Retinal pigment epithelial cell (primary cell): ENCODE measurements around the gene TMEM207.

ENCODE experiments used
- DNase-seq: peaks from one replicate; pipeline ENCODE4 v3.0.0-alpha.2; 2010; ENCODE audit warnings: low read depth
- H3K4me3 ChIP-seq: 2 replicates; pipeline ENCODE4 v1.5.1; 2011; ENCODE audit warnings: mild to moderate bottlenecking, low read length, control low read depth, moderate library complexity
- TF ChIP-seq, protein P1 (sequence below): conservative IDR thresholded peaks from 2 replicates; pipeline ENCODE4 v1.5.1; 2011; ENCODE audit warnings: low read depth, low read length, control low read depth, inconsistent platforms

TMEM207 gene

DNA sequence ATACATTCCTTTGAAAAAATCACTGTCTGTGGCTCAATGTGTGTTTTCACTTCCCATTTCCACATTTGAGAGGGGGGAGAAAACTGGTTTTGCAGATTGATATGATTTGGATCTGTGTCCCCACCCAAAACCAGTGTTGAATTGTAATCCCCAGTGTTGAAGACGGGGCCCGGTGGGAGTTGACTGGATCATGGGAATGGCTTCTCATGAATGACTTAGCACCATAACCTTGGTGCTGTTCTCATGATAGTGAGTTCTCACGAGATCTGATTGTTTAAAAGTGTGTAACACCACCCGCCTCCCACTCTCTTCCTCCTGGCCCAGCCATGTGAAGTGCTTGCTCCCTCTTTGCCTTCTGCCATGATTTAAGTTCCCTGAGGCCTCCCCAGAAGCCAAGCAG lies 16.1 kb downstream of the TMEM207 start:
- TF ChIP-seq, protein P1, sequence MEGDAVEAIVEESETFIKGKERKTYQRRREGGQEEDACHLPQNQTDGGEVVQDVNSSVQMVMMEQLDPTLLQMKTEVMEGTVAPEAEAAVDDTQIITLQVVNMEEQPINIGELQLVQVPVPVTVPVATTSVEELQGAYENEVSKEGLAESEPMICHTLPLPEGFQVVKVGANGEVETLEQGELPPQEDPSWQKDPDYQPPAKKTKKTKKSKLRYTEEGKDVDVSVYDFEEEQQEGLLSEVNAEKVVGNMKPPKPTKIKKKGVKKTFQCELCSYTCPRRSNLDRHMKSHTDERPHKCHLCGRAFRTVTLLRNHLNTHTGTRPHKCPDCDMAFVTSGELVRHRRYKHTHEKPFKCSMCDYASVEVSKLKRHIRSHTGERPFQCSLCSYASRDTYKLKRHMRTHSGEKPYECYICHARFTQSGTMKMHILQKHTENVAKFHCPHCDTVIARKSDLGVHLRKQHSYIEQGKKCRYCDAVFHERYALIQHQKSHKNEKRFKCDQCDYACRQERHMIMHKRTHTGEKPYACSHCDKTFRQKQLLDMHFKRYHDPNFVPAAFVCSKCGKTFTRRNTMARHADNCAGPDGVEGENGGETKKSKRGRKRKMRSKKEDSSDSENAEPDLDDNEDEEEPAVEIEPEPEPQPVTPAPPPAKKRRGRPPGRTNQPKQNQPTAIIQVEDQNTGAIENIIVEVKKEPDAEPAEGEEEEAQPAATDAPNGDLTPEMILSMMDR, result no peak
- DNase-seq, result no peak

GRCh38 chr3:190432216-190432615 lies 17.5 kb downstream of the TMEM207 start:
- TF ChIP-seq, protein P1, result no peak
- no peak overlapping the region for H3K4me3 ChIP-seq
- DNase-seq, result no peak

More for the DNA sequence above, 16.1 kb downstream of the TMEM207 start:
- no peak overlapping the region for H3K4me3 ChIP-seq

GRCh38 chr3:190430906-190431305 lies 18.8 kb downstream of the TMEM207 start:
- DNase-seq, result no peak
- TF ChIP-seq, protein P1, result no peak
- H3K4me3 ChIP-seq, result no peak overlapping the region

GRCh38 chr3:190429681-190430080 lies 20.0 kb downstream of the TMEM207 start:
- TF ChIP-seq, protein P1, result no peak
- H3K4me3 ChIP-seq, result no peak overlapping the region
- DNase-seq, result no peak

GRCh38 chr3:190426806-190427507 lies 22.7 kb downstream of the TMEM207 start:
- no peak for DNase-seq
- TF ChIP-seq, protein P1, result no peak
- H3K4me3 ChIP-seq, result no peak overlapping the region

DNA sequence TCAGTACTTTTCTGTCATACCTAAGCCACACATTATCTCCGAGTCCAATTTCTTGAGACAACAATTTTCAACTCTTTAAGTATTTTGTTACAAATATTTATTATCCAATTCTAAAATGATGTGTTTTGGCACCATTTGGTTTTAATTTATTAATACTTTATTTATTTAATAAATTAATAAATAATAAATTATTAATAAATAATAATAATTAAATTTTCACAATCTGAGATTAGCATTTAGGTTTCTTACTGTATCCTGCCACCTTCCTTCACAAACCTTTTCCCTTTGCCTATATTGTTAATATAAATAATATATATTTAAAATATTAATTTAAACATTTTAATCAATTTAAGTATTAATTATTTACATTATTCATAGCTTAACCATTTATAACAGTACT lies 23.9 kb downstream of the TMEM207 start:
- TF ChIP-seq, protein P1, result no peak
- DNase-seq, result no peak
- H3K4me3 ChIP-seq, result no peak overlapping the region
